Coronary artery (tissue), 2 donors: ENCODE results near the gene TRAF3IP3.

ENCODE experiments used
- DNase-seq: peaks from one replicate; pipeline ENCODE4 v3.0.0-alpha.2; 2017; ENCODE audit warnings: low spot score
- H3K27ac ChIP-seq, 2 donors: fragments of 200-600 bp; sonication (generic); one replicate each; pipeline ENCODE4 v1.5.1; 2016 to 2019
- H3K4me3 ChIP-seq: fragments of 200-600 bp; sonication (generic); 2 replicates; pipeline ENCODE4 v1.5.1; 2016; ENCODE audit warnings: mild to moderate bottlenecking, moderate library complexity
- CTCF ChIP-seq: fragments of 200-600 bp; sonication (generic); IDR thresholded peaks from one replicate; pipeline ENCODE4 v1.5.1; 2019; ENCODE audit warnings: antibody characterized with exemption

Gene TRAF3IP3

DNA sequence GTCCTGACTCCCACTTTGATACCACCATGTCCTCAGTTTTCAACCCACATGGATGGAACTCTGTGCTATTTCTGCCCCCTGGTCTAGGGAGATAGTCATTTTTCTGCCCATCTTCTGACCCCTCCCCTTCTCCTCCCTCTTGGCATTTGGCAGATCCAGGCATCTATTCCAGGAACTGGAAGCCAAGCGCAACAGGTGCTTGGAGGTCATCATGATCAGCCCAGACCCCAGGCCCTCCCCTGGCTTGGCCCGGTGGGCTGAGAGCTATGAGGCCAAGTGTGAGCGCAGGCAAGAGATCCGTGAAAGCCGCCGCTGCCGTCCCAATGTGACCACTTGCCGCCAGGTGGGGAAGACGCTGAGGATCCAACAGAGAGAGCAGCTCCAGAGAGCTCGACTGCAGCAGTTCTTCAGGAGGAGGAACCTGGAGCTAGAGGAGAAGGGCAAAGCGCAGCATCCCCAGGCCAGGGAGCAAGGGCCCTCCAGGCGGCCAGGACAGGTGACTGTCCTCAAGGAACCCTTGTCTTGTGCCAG, 4.0 kb downstream of the TRAF3IP3 start:
- no peak overlapping the region for H3K4me3 ChIP-seq
- H3K27ac ChIP-seq, result no peak overlapping the region
- DNase-seq, result no peak
- TF ChIP-seq CTCF, result no peak

- no peak for TF ChIP-seq CTCF
- H3K4me3 ChIP-seq, result no peak overlapping the region
- H3K27ac ChIP-seq, result no peak overlapping the region
- no peak for DNase-seq
Measured at GRCh38 chr1:209761011-209761635, 5.3 kb downstream of the TRAF3IP3 start.

GRCh38 chr1:209766051-209766450, 10.2 kb downstream of the TRAF3IP3 start:
- H3K27ac ChIP-seq, result no peak overlapping the region
- DNase-seq, result no peak
- H3K4me3 ChIP-seq, result no peak overlapping the region
- TF ChIP-seq CTCF, result no peak

DNA sequence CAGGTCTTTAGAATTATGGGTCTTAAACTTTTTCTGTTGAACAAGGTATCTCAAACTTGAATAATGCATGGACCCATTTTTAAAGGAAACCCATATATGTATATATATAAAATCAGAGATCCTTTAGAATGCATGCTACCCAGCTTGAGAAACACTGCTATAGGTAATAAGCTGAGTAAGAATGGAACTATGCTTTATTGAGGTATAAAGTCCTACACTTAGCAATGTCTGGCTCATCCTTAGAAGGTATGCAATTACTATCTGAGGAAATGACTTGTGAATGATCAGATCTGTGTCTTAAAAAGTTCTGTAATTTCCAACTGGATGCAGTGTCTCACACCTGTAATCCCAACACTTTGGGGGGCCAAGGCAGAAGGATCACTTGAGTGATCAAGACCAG, 11.2 kb downstream of the TRAF3IP3 start:
- DNase-seq, result no peak
- Histone ChIP-seq H3K4me3 (no peak overlapping the region), H3K27ac (no peak overlapping the region)
- TF ChIP-seq CTCF, result no peak

- no peak overlapping the region for H3K4me3 ChIP-seq
- H3K27ac ChIP-seq, result peak overlapping the region in 1 of 2 donors; percentile 11
- TF ChIP-seq CTCF, result no peak
- no peak for DNase-seq
Measured at GRCh38 chr1:209767706-209768105, 11.9 kb downstream of the TRAF3IP3 start.

DNA sequence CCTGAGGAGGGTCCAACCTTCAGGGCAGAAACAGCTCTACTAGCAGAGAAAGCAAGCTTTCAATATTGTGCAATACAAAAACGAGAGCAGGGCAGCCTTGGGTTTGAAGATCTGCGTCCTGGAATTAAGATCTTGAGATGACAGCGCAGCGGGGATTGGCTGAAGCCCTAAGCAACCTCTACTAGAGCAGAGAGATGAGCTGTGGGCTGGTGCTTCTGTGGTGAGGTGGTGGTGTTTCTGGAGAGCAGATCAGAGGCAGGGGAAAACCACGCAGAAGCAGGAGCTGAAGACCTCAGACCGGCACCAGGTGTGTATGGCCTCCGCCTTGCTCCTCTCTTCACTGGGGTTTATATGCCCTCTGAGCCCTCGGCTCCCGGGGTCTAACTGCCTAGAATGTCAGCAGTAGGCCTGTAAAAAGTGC, 12.5 kb downstream of the TRAF3IP3 start:
- Histone ChIP-seq H3K4me3 (no peak overlapping the region), H3K27ac (peak overlapping the region in 1 of 2 donors; percentile 79)
- DNase-seq, result no peak
- TF ChIP-seq CTCF, result no peak
